Measurements from ENCODE around the gene NRP2. TPM values are rescaled to one million over a fixed set of nuclear protein-coding genes. Genes with fewer than 3 reads are reported as not detected.

NRP2 gene
- total RNA-seq, 2 experiments from 2014 or later, result 1.4 to 2.3 TPM

- POLR2A ChIA-PET, result no interaction called here
- Mint-ChIP-seq H3K4me3 (no peak overlapping the region), H3K9me3 (no peaks in the 10 kb centered on the region), H3K27me3 (no peaks in the 10 kb centered on the region), H3K36me3 (ENCODE audit: low read depth) (no peaks in the 10 kb centered on the region), H3K4me1 (no peaks in the 10 kb centered on the region), H3K27ac (no peak overlapping the region)
- CTCF ChIA-PET, result no interaction called here
- DNase-seq, result no peak
Observed at GRCh38 chr2:205727174-205727573, 44.9 kb downstream of the NRP2 start.

- Mint-ChIP-seq H3K27ac (no peak overlapping the region), H3K36me3 (ENCODE audit: low read depth) (no peaks in the 10 kb centered on the region), H3K9me3 (no peaks in the 10 kb centered on the region), H3K4me3 (no peak overlapping the region), H3K4me1 (no peaks in the 10 kb centered on the region), H3K27me3 (no peaks in the 10 kb centered on the region)
- no peak for DNase-seq
- ChIA-PET CTCF (no interaction called here), POLR2A (no interaction called here)
Observed at GRCh38 chr2:205728366-205728765, 46.1 kb downstream of the NRP2 start.

GRCh38 chr2:205730191-205730590 is 47.9 kb downstream of the NRP2 start:
- Mint-ChIP-seq H3K4me3 (no peak overlapping the region), H3K4me1 (no peaks in the 10 kb centered on the region), H3K27ac (no peak overlapping the region), H3K36me3 (ENCODE audit: low read depth) (no peaks in the 10 kb centered on the region), H3K27me3 (no peaks in the 10 kb centered on the region), H3K9me3 (no peaks in the 10 kb centered on the region)
- DNase-seq, result no peak
- POLR2A ChIA-PET, result no interaction called here
- CTCF ChIA-PET, result no interaction called here

- ChIA-PET POLR2A (no interaction called here), CTCF (no interaction called here)
- no peak overlapping the region for H3K4me3 Mint-ChIP-seq
- DNase-seq, result no peak
- H3K27ac Mint-ChIP-seq, result no peak overlapping the region
- H3K36me3 Mint-ChIP-seq (ENCODE audit: low read depth), result no peaks in the 10 kb centered on the region
- no peaks in the 10 kb centered on the region for H3K4me1 Mint-ChIP-seq
- H3K9me3 Mint-ChIP-seq, result no peaks in the 10 kb centered on the region
- H3K27me3 Mint-ChIP-seq, result no peaks in the 10 kb centered on the region
Observed at GRCh38 chr2:205730701-205731582, 48.6 kb downstream of the NRP2 start.

- Mint-ChIP-seq H3K36me3 (ENCODE audit: low read depth) (no peaks in the 10 kb centered on the region), H3K4me3 (no peak overlapping the region), H3K27me3 (no peaks in the 10 kb centered on the region), H3K27ac (no peak overlapping the region), H3K9me3 (no peaks in the 10 kb centered on the region), H3K4me1 (no peaks in the 10 kb centered on the region)
- DNase-seq, result no peak
- POLR2A ChIA-PET, result no interaction called here
- CTCF ChIA-PET, result no interaction called here
Observed at GRCh38 chr2:205731583-205731981, 49.3 kb downstream of the NRP2 start.

- Mint-ChIP-seq H3K27me3 (no peaks in the 10 kb centered on the region), H3K4me3 (no peak overlapping the region), H3K9me3 (no peaks in the 10 kb centered on the region), H3K36me3 (ENCODE audit: low read depth) (no peaks in the 10 kb centered on the region), H3K27ac (no peak overlapping the region), H3K4me1 (no peaks in the 10 kb centered on the region)
- no peak for DNase-seq
- ChIA-PET CTCF (no interaction called here), POLR2A (no interaction called here)
Observed at GRCh38 chr2:205732314-205732713, 50.0 kb downstream of the NRP2 start.

GRCh38 chr2:205733082-205733481 is 50.8 kb downstream of the NRP2 start:
- no peak for DNase-seq
- Mint-ChIP-seq H3K36me3 (ENCODE audit: low read depth) (no peaks in the 10 kb centered on the region), H3K4me1 (no peaks in the 10 kb centered on the region), H3K27ac (no peak overlapping the region), H3K9me3 (no peaks in the 10 kb centered on the region), H3K4me3 (no peak overlapping the region), H3K27me3 (no peaks in the 10 kb centered on the region)
- ChIA-PET CTCF (no interaction called here), POLR2A (no interaction called here)

GRCh38 chr2:205733648-205734047 is 51.3 kb downstream of the NRP2 start:
- no peak overlapping the region for H3K27ac Mint-ChIP-seq
- POLR2A ChIA-PET, result no interaction called here
- no peak for DNase-seq
- H3K27me3 Mint-ChIP-seq, result no peaks in the 10 kb centered on the region
- no peaks in the 10 kb centered on the region for H3K4me1 Mint-ChIP-seq
- H3K36me3 Mint-ChIP-seq (ENCODE audit: low read depth), result no peaks in the 10 kb centered on the region
- no peak overlapping the region for H3K4me3 Mint-ChIP-seq
- CTCF ChIA-PET, result no interaction called here
- H3K9me3 Mint-ChIP-seq, result no peaks in the 10 kb centered on the region

GRCh38 chr2:205734436-205735037 is 52.2 kb downstream of the NRP2 start:
- H3K4me1 Mint-ChIP-seq, result no peaks in the 10 kb centered on the region
- H3K36me3 Mint-ChIP-seq (ENCODE audit: low read depth), result no peaks in the 10 kb centered on the region
- no peaks in the 10 kb centered on the region for H3K9me3 Mint-ChIP-seq
- H3K27ac Mint-ChIP-seq, result no peak overlapping the region
- no peak for DNase-seq
- ChIA-PET CTCF (no interaction called here), POLR2A (no interaction called here)
- H3K27me3 Mint-ChIP-seq, result no peaks in the 10 kb centered on the region
- no peak overlapping the region for H3K4me3 Mint-ChIP-seq

- POLR2A ChIA-PET, result no interaction called here
- DNase-seq, result no peak
- Mint-ChIP-seq H3K4me1 (no peaks in the 10 kb centered on the region), H3K27me3 (peaks cover 6% of the 10 kb centered on the region), H3K4me3 (no peak overlapping the region), H3K9me3 (no peaks in the 10 kb centered on the region), H3K27ac (no peak overlapping the region), H3K36me3 (ENCODE audit: low read depth) (no peaks in the 10 kb centered on the region)
- CTCF ChIA-PET, result no interaction called here
Observed at GRCh38 chr2:205738117-205738968, 56.0 kb downstream of the NRP2 start.

GRCh38 chr2:205739620-205740019 is 57.3 kb downstream of the NRP2 start:
- H3K9me3 Mint-ChIP-seq, result no peaks in the 10 kb centered on the region
- CTCF ChIA-PET, result interaction anchor here (0.7 kb wide), 1 partner anchor 106 kb away, joined by 4 read pairs; no protein-coding TSS in a partner anchor
- H3K27ac Mint-ChIP-seq, result no peak overlapping the region

GRCh38 chr2:205740381-205740780 is 58.1 kb downstream of the NRP2 start:
- DNase-seq, result no peak
- no peak overlapping the region for H3K4me3 Mint-ChIP-seq
- ChIA-PET POLR2A (no interaction called here), CTCF (no interaction called here)
- H3K9me3 Mint-ChIP-seq, result no peaks in the 10 kb centered on the region
- H3K27me3 Mint-ChIP-seq, result peaks cover 6% of the 10 kb centered on the region
- H3K4me1 Mint-ChIP-seq, result no peaks in the 10 kb centered on the region
- no peak overlapping the region for H3K27ac Mint-ChIP-seq
- no peaks in the 10 kb centered on the region for H3K36me3 Mint-ChIP-seq (ENCODE audit: low read depth)

More at GRCh38 chr2:205739620-205740019, 57.3 kb downstream of the NRP2 start:
- peaks cover 6% of the 10 kb centered on the region for H3K27me3 Mint-ChIP-seq
- H3K36me3 Mint-ChIP-seq (ENCODE audit: low read depth), result no peaks in the 10 kb centered on the region
- POLR2A ChIA-PET, result no interaction called here
- no peak overlapping the region for H3K4me3 Mint-ChIP-seq
- H3K4me1 Mint-ChIP-seq, result no peaks in the 10 kb centered on the region
- DNase-seq, result no peak

GRCh38 chr2:205741256-205741978 is 59.1 kb downstream of the NRP2 start:
- Mint-ChIP-seq H3K36me3 (ENCODE audit: low read depth) (no peaks in the 10 kb centered on the region), H3K27ac (no peak overlapping the region), H3K4me3 (no peak overlapping the region), H3K27me3 (peaks cover 6% of the 10 kb centered on the region), H3K9me3 (no peaks in the 10 kb centered on the region), H3K4me1 (no peaks in the 10 kb centered on the region)
- DNase-seq, result no peak
- ChIA-PET CTCF (no interaction called here), POLR2A (no interaction called here)

All from activated CD4-positive, alpha-beta memory T cell treated with anti-CD3 and anti-CD28 coated beads, Interleukin-2, amount 10 ng/mL, durations not matched to agents 7 days and 5 days (primary cell).